ENCODE results near the gene NARF. TPM values are rescaled to one million over a fixed set of nuclear protein-coding genes. Genes with fewer than 3 reads are reported as not detected.
"Not testable (repeated sequence)": the region's sequence is repeated elsewhere in the genome, so short reads cannot be mapped to it uniquely, and the experiment has no call there.

The NARF gene
- total RNA-seq (10 to 100 TPM; 80.8 to 82.9 TPM), polyA plus RNA-seq (100 to 1,000 TPM in 1 of 2 donors, 10 to 100 TPM in 1; 94.2 to 146 TPM)

DNA sequence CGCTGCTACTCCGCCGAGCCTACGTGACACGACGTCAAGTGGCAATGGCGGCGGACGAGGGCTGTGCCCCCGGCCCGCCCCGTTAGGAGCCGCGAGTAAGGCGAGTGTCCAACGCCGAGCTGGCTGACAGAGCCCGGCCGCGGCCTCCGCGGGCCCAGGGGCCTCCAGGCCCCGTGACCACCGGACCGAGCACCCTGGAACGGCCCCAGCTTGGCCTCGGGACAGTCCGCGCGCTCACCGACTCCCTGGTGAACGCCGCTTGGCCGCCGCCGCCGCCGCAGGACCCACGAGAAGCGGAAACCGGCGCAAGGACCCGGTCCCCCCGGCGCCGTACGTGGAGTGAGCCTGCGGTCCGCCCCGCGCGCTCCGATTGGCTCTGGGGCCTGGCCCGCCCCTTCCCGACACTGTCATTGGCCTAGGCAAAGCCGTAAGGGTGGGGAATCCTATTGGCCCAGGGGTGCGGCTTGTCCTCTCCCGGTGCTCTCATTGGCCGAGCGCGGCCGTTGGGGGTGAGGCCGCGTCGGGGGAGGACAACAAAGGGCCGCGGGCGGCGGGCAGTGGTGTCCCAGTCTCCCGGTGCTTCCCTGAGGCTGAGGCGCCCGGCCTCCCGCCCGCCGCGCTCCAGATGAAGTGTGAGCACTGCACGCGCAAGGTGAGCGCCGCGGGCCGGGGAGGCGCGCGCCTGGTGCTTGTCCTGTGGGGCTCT is at the start of gene NARF:
Gene NARF, plus strand, starts transcription at position 563 of the 706 bp plus-strand sequence. Its CDS starts 63 bp downstream, at position 626.
- Mint-ChIP-seq H3K27ac (peak within 1 kb of the TSS; percentile 94 to 100 (median 97)), H3K27me3 (no peaks in the 10 kb centered on the region), H3K36me3 (peaks cover 14 to 29% of the 10 kb centered on the region in 2 donors), H3K9me3 (peaks cover 0 to under 1% (median 0%) of the 10 kb centered on the region in 8 donors), H3K4me1 (peaks cover 19 to 36% (median 26%) of the 10 kb centered on the region in 4 donors), H3K4me3 (peak within 1 kb of the TSS; percentile 84 to 96 (median 92))
- POLR2A ChIA-PET (ENCODE audit: partially characterized antibody), result interaction anchor here (0.8 to 2.5 kb wide), 13 partner anchors 9 to 165 kb away, joined by 3 to 50 read pairs (median 6); partner anchors contain the start of genes FOXK2 and OGFOD3
- DNase-seq, result peak; percentile 95 to 97 (median 97)
- Histone ChIP-seq H3K27me3 (ENCODE audit: insufficient read depth, low read length) (no peaks in the 10 kb centered on the region), H3K36me3 (ENCODE audit: insufficient read depth, low read length) (peaks cover 19% of the 10 kb centered on the region), H3K4me1 (ENCODE audit: insufficient read depth, low read length) (peaks cover 31% of the 10 kb centered on the region), H3K9me3 (ENCODE audit: control insufficient read depth in 1 of 2, low read length in 2 of 2) (no peaks in the 10 kb centered on the region), H3K4me3 (ENCODE audit: low read length in 2 of 2) (peak within 1 kb of the TSS; percentile 29 to 59), H3K27ac (ENCODE audit: low read depth, low read length) (peak within 1 kb of the TSS; percentile 94)
- CTCF ChIA-PET (ENCODE audit: partially characterized antibody), result no interaction called here
- intact Hi-C loops (cut with micrococcal nuclease), result loop anchor here (1.0 kb wide), 4 partner anchors 8 to 61 kb away; partner anchors contain the start of genes CYBC1, FOXK2, HEXD and OGFOD3

DNA sequence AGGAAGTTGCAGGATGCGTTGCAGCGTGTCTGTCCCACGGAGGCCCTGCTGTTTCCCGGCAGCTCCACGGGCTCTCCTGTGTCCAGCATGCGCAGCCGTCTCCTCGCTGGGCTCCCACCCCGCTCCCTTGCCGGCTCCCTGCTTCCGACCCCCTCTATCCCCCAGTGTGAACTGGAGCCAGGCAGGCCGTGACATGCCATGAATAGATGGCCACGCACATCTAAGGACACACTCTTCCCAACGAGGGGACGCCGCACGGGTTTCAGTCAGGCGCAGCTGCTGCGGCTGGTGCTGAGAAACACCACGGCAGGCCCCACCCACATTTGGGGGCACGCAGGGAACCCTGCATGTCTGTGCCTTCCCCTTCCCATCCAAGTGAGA is 49.6 kb upstream of the NARF start:
- peaks cover 19 to 24% of the 10 kb centered on the region in 2 donors for H3K36me3 Mint-ChIP-seq
- peak overlapping the region in 1 of 7 donors; percentile 29 for H3K27ac Mint-ChIP-seq
- intact Hi-C loops (cut with micrococcal nuclease), result no loop called here

DNA sequence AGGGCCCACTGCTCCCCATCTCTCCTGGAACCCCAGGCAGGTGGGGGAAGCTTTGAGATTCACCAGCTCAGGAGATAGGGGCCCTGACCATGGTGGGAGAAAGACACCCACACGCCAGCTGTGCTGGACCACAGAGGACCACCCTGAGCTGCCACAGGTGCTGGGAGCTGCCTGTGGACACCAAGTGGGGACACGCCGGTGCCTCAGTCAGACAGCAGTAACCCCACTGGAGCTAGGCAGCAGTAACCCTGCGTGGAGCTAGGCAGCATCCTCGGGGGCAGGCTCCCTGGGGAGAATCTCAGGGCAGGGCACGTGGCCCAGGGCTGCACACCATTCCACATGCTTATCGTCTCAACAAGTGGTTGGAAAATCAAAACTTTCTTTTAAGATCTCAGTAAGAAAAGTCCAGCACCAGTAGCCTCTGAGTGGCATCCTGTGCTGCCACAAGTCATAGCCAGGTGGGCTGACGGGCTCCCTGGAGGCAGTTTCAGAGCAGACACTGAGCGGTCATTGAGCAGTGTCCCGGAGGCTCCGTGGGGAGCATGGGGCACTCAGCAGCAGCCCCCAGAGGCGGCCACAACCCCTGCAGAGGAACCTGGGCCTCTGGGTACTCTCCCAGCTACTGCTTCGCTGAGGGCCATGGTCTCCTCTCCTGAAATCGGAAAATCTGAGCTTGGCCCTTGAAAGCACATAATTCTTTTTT is 48.4 kb upstream of the NARF start:
- Mint-ChIP-seq H3K4me3 (no peak overlapping the region), H3K27ac (no peak overlapping the region), H3K4me1 (peaks cover 6 to 17% (median 9%) of the 10 kb centered on the region in 4 donors), H3K27me3 (no peaks in the 10 kb centered on the region), H3K36me3 (peaks cover 21 to 24% of the 10 kb centered on the region in 2 donors), H3K9me3 (no peaks in the 10 kb centered on the region)
- Histone ChIP-seq H3K27ac (ENCODE audit: low read depth, low read length) (no peak overlapping the region), H3K9me3 (ENCODE audit: control insufficient read depth in 1 of 2, low read length in 2 of 2) (no peaks in the 10 kb centered on the region), H3K4me3 (ENCODE audit: low read length in 2 of 2) (no peak overlapping the region), H3K27me3 (ENCODE audit: insufficient read depth, low read length) (no peaks in the 10 kb centered on the region), H3K36me3 (ENCODE audit: insufficient read depth, low read length) (no peaks in the 10 kb centered on the region), H3K4me1 (ENCODE audit: insufficient read depth, low read length) (peaks cover 9% of the 10 kb centered on the region)
- intact Hi-C loops (cut with micrococcal nuclease), result loop anchor here (5.0 to 10.0 kb wide), 3 partner anchors 173 to 375 kb away; partner anchors contain the start of genes DCXR and RAC3
- POLR2A ChIA-PET (ENCODE audit: partially characterized antibody), result interaction anchor here (1.9 kb wide), 1 partner anchor 112 kb away, joined by 5 read pairs; no protein-coding TSS in a partner anchor
- DNase-seq, result no peak
- CTCF ChIA-PET (ENCODE audit: partially characterized antibody), result interaction anchor here (1.1 to 1.8 kb wide), 3 partner anchors 9 to 59 kb away, joined by 3 to 4 read pairs (median 4); no protein-coding TSS in a partner anchor

More for the DNA sequence above, 49.6 kb upstream of the NARF start:
- Mint-ChIP-seq H3K4me1 (peaks cover 0 to 5% (median under 1%) of the 10 kb centered on the region in 4 donors), H3K9me3 (no peaks in the 10 kb centered on the region), H3K4me3 (no peak overlapping the region), H3K27me3 (no peaks in the 10 kb centered on the region)
- Histone ChIP-seq H3K4me1 (ENCODE audit: insufficient read depth, low read length) (no peaks in the 10 kb centered on the region), H3K36me3 (ENCODE audit: insufficient read depth, low read length) (no peaks in the 10 kb centered on the region), H3K9me3 (ENCODE audit: control insufficient read depth in 1 of 2, low read length in 2 of 2) (no peaks in the 10 kb centered on the region), H3K4me3 (ENCODE audit: low read length in 2 of 2) (no peak overlapping the region), H3K27ac (ENCODE audit: low read depth, low read length) (no peak overlapping the region), H3K27me3 (ENCODE audit: insufficient read depth, low read length) (no peaks in the 10 kb centered on the region)
- ChIA-PET CTCF (ENCODE audit: partially characterized antibody) (interaction anchor here (1.8 kb wide), 1 partner anchor 16 kb away, joined by 3 read pairs; no protein-coding TSS in a partner anchor), POLR2A (ENCODE audit: partially characterized antibody) (no interaction called here)
- DNase-seq, result no peak

DNA sequence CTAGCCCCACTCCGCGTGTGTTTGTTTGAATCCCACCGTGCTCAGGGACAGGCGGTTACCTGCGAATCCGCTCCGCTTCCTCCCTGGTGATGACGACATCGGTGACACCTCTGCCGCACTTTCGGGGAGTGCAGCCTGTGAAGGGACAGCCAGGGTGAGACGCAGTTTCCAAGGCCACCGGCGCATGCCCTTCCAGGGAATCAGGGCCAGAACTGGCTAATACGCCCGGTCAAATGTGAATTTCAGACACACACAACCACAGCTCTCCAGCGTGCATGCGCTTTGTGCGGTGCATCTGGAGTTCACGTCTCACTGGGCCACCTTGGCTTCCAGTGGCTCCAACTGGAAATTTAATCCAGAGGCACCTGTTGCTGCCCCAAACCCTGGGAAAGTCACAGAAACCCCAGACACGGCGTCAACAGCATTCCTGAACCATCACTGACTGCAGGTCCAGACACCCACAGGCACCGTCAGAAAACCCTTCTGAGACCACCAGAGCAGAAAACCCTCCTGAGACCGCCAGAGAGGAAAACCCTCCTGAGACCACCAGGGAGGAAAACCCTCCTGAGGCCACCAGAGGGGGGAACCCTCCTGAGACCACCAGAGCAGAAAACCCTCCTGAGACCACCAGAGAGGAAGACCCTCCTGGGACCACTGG is 47.0 kb upstream of the NARF start:
- no peak overlapping the region for H3K27ac ChIP-seq (ENCODE audit: low read depth, low read length)
- H3K4me3 Mint-ChIP-seq, result no peak overlapping the region
- H3K36me3 ChIP-seq (ENCODE audit: insufficient read depth, low read length), result no peaks in the 10 kb centered on the region
- no peak overlapping the region for H3K4me3 ChIP-seq (ENCODE audit: low read length in 2 of 2)
- ChIA-PET POLR2A (ENCODE audit: partially characterized antibody) (no interaction called here), CTCF (ENCODE audit: partially characterized antibody) (interaction anchor here (0.7 to 6.4 kb wide), 2 partner anchors 60 to 167 kb away, joined by 3 to 52 read pairs; no protein-coding TSS in a partner anchor)
- H3K27me3 Mint-ChIP-seq, result no peaks in the 10 kb centered on the region
- H3K9me3 Mint-ChIP-seq, result no peaks in the 10 kb centered on the region
- peaks cover 9% of the 10 kb centered on the region for H3K4me1 ChIP-seq (ENCODE audit: insufficient read depth, low read length)
- H3K4me1 Mint-ChIP-seq, result peaks cover 8 to 23% (median 11%) of the 10 kb centered on the region in 4 donors
- no peaks in the 10 kb centered on the region for H3K27me3 ChIP-seq (ENCODE audit: insufficient read depth, low read length)
- no peak overlapping the region for H3K27ac Mint-ChIP-seq
- no peaks in the 10 kb centered on the region for H3K9me3 ChIP-seq (ENCODE audit: control insufficient read depth in 1 of 2, low read length in 2 of 2)
- H3K36me3 Mint-ChIP-seq, result peaks cover 19 to 21% of the 10 kb centered on the region in 2 donors
- intact Hi-C loops (cut with micrococcal nuclease), result loop anchor here (5.0 to 10.0 kb wide), 3 partner anchors 174 to 377 kb away; partner anchors contain the start of genes DCXR and RAC3
- DNase-seq, result no peak

DNA sequence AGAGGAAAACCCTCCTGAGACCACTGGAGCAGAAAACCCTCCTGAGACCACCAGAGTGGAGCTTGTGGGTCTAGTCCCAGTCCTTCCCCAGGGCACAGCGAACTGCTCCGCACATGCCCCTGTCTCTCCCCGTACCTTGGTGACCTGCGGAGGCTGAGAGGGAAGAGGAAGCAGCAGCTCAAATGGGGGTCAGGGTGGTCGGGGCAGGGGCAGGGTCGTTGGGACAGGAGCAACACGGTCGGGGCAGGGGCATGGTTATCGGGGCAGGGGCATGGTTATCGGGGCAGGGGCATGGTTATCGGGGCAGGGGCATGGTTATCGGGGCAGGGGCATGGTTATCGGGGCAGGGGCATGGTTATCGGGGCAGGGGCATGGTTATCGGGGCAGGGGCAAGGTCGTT is 46.5 kb upstream of the NARF start:
- H3K4me3 ChIP-seq (ENCODE audit: low read length in 2 of 2); H3K9me3 Mint-ChIP-seq; POLR2A ChIA-PET (ENCODE audit: partially characterized antibody); DNase-seq; H3K9me3 ChIP-seq (ENCODE audit: control insufficient read depth in 1 of 2, low read length in 2 of 2); H3K27me3 ChIP-seq (ENCODE audit: insufficient read depth, low read length); H3K36me3 ChIP-seq (ENCODE audit: insufficient read depth, low read length); H3K27ac ChIP-seq (ENCODE audit: low read depth, low read length); H3K27me3 Mint-ChIP-seq; H3K4me3 Mint-ChIP-seq; H3K4me1 ChIP-seq (ENCODE audit: insufficient read depth, low read length); H3K27ac Mint-ChIP-seq: not testable (repeated sequence)
- peaks cover 8 to 23% (median 11%) of the 10 kb centered on the region in 4 donors for H3K4me1 Mint-ChIP-seq
- peaks cover 19 to 21% of the 10 kb centered on the region in 2 donors for H3K36me3 Mint-ChIP-seq
- CTCF ChIA-PET (ENCODE audit: partially characterized antibody), result interaction anchor here (6.4 kb wide), 1 partner anchor 61 kb away, joined by 52 read pairs; no protein-coding TSS in a partner anchor
- intact Hi-C loops (cut with micrococcal nuclease), result loop anchor here (5.0 to 10.0 kb wide), 3 partner anchors 175 to 377 kb away; partner anchors contain the start of genes DCXR and RAC3

DNA sequence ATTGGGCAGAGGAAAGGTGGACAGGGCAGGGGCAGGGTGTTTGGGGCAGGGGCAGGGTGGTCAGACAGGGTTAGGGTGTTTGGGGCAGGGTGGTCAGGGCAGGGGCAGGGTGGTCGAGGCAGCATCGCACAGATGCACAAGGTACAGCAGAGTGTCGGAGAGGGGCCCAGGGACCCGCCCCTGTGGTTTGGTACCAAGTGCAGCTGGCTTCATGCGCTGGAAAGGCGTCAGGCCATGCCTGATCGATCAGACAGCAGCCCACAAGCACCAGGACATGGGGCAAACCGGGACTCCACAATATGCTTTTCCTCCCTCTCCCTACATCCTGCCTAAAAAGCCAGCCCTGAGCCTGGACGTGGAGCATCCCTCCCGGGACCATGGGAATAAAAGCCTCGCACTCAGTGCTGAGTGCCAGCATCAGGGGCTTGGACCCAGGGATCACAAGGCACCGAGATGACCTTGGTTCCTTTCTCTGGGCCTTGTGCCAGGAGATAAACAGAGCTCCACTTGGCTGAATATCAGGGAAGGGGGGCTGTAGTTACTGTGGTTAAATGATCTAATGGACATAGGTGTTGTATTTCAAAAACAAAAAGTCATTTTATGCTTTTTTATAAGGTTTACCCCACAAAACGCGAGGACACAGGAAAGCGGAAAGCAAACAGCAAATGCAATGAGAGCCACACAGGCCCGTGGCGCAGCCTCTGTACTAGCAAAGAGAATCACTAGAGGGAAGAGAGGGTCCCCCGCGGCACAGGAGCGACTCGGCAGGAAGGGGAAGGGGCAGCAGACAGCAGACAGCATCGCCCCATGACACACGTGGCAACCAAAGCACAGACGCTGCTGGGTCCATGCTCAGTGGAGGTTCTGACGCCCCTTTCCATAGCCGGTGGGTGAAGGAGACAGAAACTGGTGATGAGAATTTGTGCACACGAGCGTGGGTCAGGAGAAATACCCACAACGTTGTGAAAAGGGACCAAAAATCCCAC is 45.7 kb upstream of the NARF start:
- no peak for DNase-seq
- Histone ChIP-seq H3K36me3 (ENCODE audit: insufficient read depth, low read length) (no peaks in the 10 kb centered on the region), H3K9me3 (ENCODE audit: control insufficient read depth in 1 of 2, low read length in 2 of 2) (no peaks in the 10 kb centered on the region), H3K4me3 (ENCODE audit: low read length in 2 of 2) (no peak overlapping the region), H3K27ac (ENCODE audit: low read depth, low read length) (no peak overlapping the region), H3K27me3 (ENCODE audit: insufficient read depth, low read length) (no peaks in the 10 kb centered on the region), H3K4me1 (ENCODE audit: insufficient read depth, low read length) (peaks cover 13% of the 10 kb centered on the region)
- H3K9me3 Mint-ChIP-seq, result no peaks in the 10 kb centered on the region
- H3K27ac Mint-ChIP-seq, result peak overlapping the region in 1 of 7 donors; percentile 71
- POLR2A ChIA-PET (ENCODE audit: partially characterized antibody), result no interaction called here
- intact Hi-C loops (cut with micrococcal nuclease), result loop anchor here (5.0 to 10.0 kb wide), 3 partner anchors 176 to 378 kb away; partner anchors contain the start of genes DCXR and RAC3
- peaks cover 13 to 14% of the 10 kb centered on the region in 2 donors for H3K36me3 Mint-ChIP-seq
- peaks cover 11 to 27% (median 14%) of the 10 kb centered on the region in 4 donors for H3K4me1 Mint-ChIP-seq
- H3K27me3 Mint-ChIP-seq, result no peaks in the 10 kb centered on the region
- CTCF ChIA-PET (ENCODE audit: partially characterized antibody), result interaction anchor here (6.4 kb wide), 1 partner anchor 61 kb away, joined by 52 read pairs; no protein-coding TSS in a partner anchor
- no peak overlapping the region for H3K4me3 Mint-ChIP-seq

Data from CD4-positive, alpha-beta memory T cell (primary cell).